WTC11 (cell line): Measurements from ENCODE around the gene AMOT. TPM values are rescaled to one million over a fixed set of nuclear protein-coding genes. Genes with fewer than 3 reads are reported as not detected.

Experiments used
- ATAC-seq: fragments of 200-7000 bp; cut with Tn5 transposase; 2 replicates; pipeline ENCODE4 v1.10.0; 2021; ENCODE audit warnings: mild to moderate bottlenecking, moderate library complexity
- CTCF ChIA-PET: fragments of 300-600 bp; sonication (Branson Sonifier 250); formaldehyde crosslinking; loops from one replicate; lab custom pipeline; 2021; ENCODE audit warnings: antibody characterized with exemption; lab: Charles Lee
- POLR2A ChIA-PET: fragments of 350-600 bp; sonication (Branson Sonifier 250); formaldehyde crosslinking; loops from one replicate; lab custom pipeline; 2021; ENCODE audit warnings: antibody characterized with exemption; lab: Charles Lee
- DNase-seq: peaks from one replicate; pipeline ENCODE4 v3.0.0; 2021; ENCODE audit warnings: low spot score
- H3K27ac Mint-ChIP-seq: 2 replicates; pipeline ENCODE4 v1.8.0; 2021; ENCODE audit warnings: mixed read lengths
- H3K27me3 Mint-ChIP-seq: 2 replicates; pipeline ENCODE4 v1.8.0; 2021; ENCODE audit warnings: low read depth, mild to moderate bottlenecking, moderate library complexity, mixed read lengths
- H3K36me3 Mint-ChIP-seq: 2 replicates; pipeline ENCODE4 v1.8.0; 2021; ENCODE audit warnings: mixed read lengths
- H3K4me1 Mint-ChIP-seq: 2 replicates; pipeline ENCODE4 v1.8.0; 2022; ENCODE audit warnings: mixed read lengths
- H3K4me3 Mint-ChIP-seq: 2 replicates; pipeline ENCODE4 v1.8.0; 2021; ENCODE audit warnings: mild to moderate bottlenecking, moderate library complexity, mixed read lengths
- H3K9me3 Mint-ChIP-seq: 2 replicates; pipeline ENCODE4 v1.8.0; 2021; ENCODE audit warnings: mixed read lengths
- HMGA2 ChIP-seq: fragments of 250-450 bp; sonication (Bioruptor Pico); IDR thresholded peaks from 2 replicates; pipeline ENCODE4 v1.4.0; 2021; ENCODE audit warnings: mild to moderate bottlenecking, moderate library complexity
- JAZF1 ChIP-seq: fragments of 250-450 bp; sonication (Bioruptor Pico); IDR thresholded peaks from 2 replicates; pipeline ENCODE4 v1.9.0; 2021; ENCODE audit warnings: moderate library complexity, mild to moderate bottlenecking, inconsistent platforms
- JUN ChIP-seq: sonication (generic); formaldehyde crosslinking; IDR thresholded peaks from 2 replicates; pipeline ENCODE4 v1.8.0; 2023; ENCODE audit warnings: mild to moderate bottlenecking, missing genetic modification reagents
- KAT7 ChIP-seq: sonication (generic); formaldehyde crosslinking; IDR thresholded peaks from 2 replicates; pipeline ENCODE4 v1.8.1; 2023; ENCODE audit warnings: missing genetic modification reagents, mild to moderate bottlenecking, borderline replicate concordance
- MAX ChIP-seq: sonication (generic); formaldehyde crosslinking; IDR thresholded peaks from 2 replicates; pipeline ENCODE4 v1.8.0; 2022; ENCODE audit warnings: mild to moderate bottlenecking, missing genetic modification reagents
- MXD4 ChIP-seq: fragments of 250-450 bp; sonication (Bioruptor Pico); IDR thresholded peaks from 2 replicates; pipeline ENCODE4 v1.8.0; 2021; ENCODE audit warnings: mild to moderate bottlenecking, moderate library complexity, borderline replicate concordance
- MYBL2 ChIP-seq: sonication (generic); formaldehyde crosslinking; IDR thresholded peaks from 2 replicates; pipeline ENCODE4 v1.8.1; 2023; ENCODE audit warnings: mild to moderate bottlenecking, moderate library complexity, missing genetic modification reagents
- NFATC4 ChIP-seq: fragments of 250-450 bp; sonication (Bioruptor Pico); IDR thresholded peaks from 2 replicates; pipeline ENCODE4 v1.9.0; 2021; ENCODE audit warnings: mild to moderate bottlenecking
- PRRX2 ChIP-seq: fragments of 250-450 bp; sonication (Bioruptor Pico); IDR thresholded peaks from 2 replicates; pipeline ENCODE4 v1.8.0; 2021; ENCODE audit warnings: mild to moderate bottlenecking
- RELA ChIP-seq: sonication (generic); formaldehyde crosslinking; IDR thresholded peaks from 2 replicates; pipeline ENCODE4 v1.8.1; 2022; ENCODE audit warnings: missing genetic modification reagents, mild to moderate bottlenecking, borderline replicate concordance
- SMAD3 ChIP-seq: sonication (generic); formaldehyde crosslinking; IDR thresholded peaks from 2 replicates; pipeline ENCODE4 v1.8.0; 2022; ENCODE audit warnings: missing genetic modification reagents, mild to moderate bottlenecking, borderline replicate concordance
- SOX15 ChIP-seq: fragments of 250-450 bp; sonication (Bioruptor Pico); IDR thresholded peaks from 2 replicates; pipeline ENCODE4 v1.9.0; 2021; ENCODE audit warnings: mild to moderate bottlenecking
- TP53 ChIP-seq: sonication (generic); formaldehyde crosslinking; IDR thresholded peaks from 2 replicates; pipeline ENCODE4 v1.8.1; 2023; ENCODE audit warnings: mild to moderate bottlenecking, missing genetic modification reagents
- ZNF281 ChIP-seq: sonication (generic); formaldehyde crosslinking; IDR thresholded peaks from 2 replicates; pipeline ENCODE4 v1.8.0; 2023; ENCODE audit warnings: mild to moderate bottlenecking, missing genetic modification reagents
- ZNF396 ChIP-seq: fragments of 250-450 bp; sonication (Bioruptor Pico); IDR thresholded peaks from 2 replicates; pipeline ENCODE4 v1.8.0; 2021; ENCODE audit warnings: mild to moderate bottlenecking, moderate library complexity, borderline replicate concordance
- total RNA-seq: library from RNA; stranded (reverse); gene quantifications from 3 replicates; pipeline ENCODE4 v1.2.3, GENCODE V29; 2021
- TF ChIP-seq, protein P1 (sequence below): sonication (generic); formaldehyde crosslinking; IDR thresholded peaks from 2 replicates; pipeline ENCODE4 v1.8.0; 2022; ENCODE audit warnings: mild to moderate bottlenecking, missing genetic modification reagents
- TF ChIP-seq, protein P2 (sequence below): sonication (generic); formaldehyde crosslinking; IDR thresholded peaks from 2 replicates; pipeline ENCODE4 v1.8.1; 2023; ENCODE audit warnings: mild to moderate bottlenecking, missing genetic modification reagents, moderate library complexity
- TF ChIP-seq, protein P3 (sequence below): sonication (generic); formaldehyde crosslinking; IDR thresholded peaks from 2 replicates; pipeline ENCODE4 v1.8.1; 2022; ENCODE audit warnings: mild to moderate bottlenecking, missing genetic modification reagents, moderate library complexity, borderline replicate concordance
- TF ChIP-seq, protein P4 (sequence below): sonication (generic); formaldehyde crosslinking; IDR thresholded peaks from 2 replicates; pipeline ENCODE4 v1.8.1; 2023; ENCODE audit warnings: mild to moderate bottlenecking, missing genetic modification reagents, borderline replicate concordance

The AMOT gene
- total RNA-seq, 1 experiment from 2014 or later = 7.2 TPM

DNA sequence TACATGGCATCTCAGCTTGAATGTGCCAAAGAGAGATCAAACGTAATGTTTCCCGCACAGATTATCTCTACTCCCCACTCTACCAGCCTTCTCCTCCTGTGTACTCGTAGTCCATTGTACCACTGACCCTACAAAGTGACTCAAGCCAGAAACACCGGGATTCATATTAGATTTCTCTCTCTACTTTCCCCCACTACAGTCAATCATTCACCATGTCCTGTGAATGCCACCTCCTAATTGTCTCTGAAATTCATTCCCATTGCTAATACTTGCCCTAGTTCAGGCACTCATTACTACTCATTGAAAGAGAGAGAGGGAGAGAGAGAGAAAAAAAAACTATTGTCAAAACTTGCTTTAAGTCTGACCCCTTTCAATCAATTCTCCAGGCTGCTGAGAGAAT is 82.7 kb downstream of the AMOT start (continued):
- TF ChIP-seq, protein P1, sequence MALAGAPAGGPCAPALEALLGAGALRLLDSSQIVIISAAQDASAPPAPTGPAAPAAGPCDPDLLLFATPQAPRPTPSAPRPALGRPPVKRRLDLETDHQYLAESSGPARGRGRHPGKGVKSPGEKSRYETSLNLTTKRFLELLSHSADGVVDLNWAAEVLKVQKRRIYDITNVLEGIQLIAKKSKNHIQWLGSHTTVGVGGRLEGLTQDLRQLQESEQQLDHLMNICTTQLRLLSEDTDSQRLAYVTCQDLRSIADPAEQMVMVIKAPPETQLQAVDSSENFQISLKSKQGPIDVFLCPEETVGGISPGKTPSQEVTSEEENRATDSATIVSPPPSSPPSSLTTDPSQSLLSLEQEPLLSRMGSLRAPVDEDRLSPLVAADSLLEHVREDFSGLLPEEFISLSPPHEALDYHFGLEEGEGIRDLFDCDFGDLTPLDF (CRISPR knock-in tag) = no peak
- TF ChIP-seq MYBL2 (CRISPR knock-in tag) (no peak), NFATC4 (CRISPR knock-in tag) (no peak), JUN (CRISPR knock-in tag) (no peak), RELA (CRISPR knock-in tag) (no peak), ZNF396 (CRISPR knock-in tag) (no peak), ZNF281 (CRISPR knock-in tag) (no peak), TP53 (CRISPR knock-in tag) (no peak), MAX (no peak)
- TF ChIP-seq, protein P2, sequence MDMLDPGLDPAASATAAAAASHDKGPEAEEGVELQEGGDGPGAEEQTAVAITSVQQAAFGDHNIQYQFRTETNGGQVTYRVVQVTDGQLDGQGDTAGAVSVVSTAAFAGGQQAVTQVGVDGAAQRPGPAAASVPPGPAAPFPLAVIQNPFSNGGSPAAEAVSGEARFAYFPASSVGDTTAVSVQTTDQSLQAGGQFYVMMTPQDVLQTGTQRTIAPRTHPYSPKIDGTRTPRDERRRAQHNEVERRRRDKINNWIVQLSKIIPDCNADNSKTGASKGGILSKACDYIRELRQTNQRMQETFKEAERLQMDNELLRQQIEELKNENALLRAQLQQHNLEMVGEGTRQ (CRISPR knock-in tag) = no peak

DNA sequence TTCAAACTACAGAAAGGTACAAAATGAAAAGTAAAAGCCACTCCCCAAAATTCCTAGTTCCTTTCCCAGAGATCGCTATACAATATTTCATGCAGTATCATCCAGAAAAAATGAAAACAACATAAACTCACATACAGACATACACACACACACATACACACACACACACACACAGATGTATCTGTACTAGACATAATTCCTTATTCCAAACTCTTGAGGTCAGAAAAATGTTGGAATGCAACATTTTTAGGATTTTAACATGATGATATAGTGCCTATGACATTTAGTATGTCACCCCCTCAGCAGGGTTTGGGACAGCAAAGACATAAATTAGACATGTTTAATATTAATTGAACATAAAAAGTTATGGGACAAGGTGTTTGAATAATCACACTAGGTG is 87.5 kb downstream of the AMOT start:
- ChIA-PET POLR2A (no interaction called here), CTCF (no interaction called here)
- Mint-ChIP-seq H3K4me1 (no peaks in the 10 kb centered on the region), H3K4me3 (no peak overlapping the region), H3K27ac (no peak overlapping the region), H3K9me3 (no peaks in the 10 kb centered on the region; the same call in 1 of the 2 replicates), H3K36me3 (no peaks in the 10 kb centered on the region), H3K27me3 (no peaks in the 10 kb centered on the region)
- ATAC-seq = no peak
- TF ChIP-seq, protein P3, sequence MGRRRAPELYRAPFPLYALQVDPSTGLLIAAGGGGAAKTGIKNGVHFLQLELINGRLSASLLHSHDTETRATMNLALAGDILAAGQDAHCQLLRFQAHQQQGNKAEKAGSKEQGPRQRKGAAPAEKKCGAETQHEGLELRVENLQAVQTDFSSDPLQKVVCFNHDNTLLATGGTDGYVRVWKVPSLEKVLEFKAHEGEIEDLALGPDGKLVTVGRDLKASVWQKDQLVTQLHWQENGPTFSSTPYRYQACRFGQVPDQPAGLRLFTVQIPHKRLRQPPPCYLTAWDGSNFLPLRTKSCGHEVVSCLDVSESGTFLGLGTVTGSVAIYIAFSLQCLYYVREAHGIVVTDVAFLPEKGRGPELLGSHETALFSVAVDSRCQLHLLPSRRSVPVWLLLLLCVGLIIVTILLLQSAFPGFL = no peak
- TF ChIP-seq JAZF1 (CRISPR knock-in tag) (no peak), SOX15 (CRISPR knock-in tag) (no peak), MXD4 (no peak), PRRX2 (CRISPR knock-in tag) (no peak), HMGA2 (CRISPR knock-in tag) (no peak), SMAD3 (no peak), KAT7 (CRISPR knock-in tag) (no peak), MAX (no peak)
- TF ChIP-seq, protein P4, sequence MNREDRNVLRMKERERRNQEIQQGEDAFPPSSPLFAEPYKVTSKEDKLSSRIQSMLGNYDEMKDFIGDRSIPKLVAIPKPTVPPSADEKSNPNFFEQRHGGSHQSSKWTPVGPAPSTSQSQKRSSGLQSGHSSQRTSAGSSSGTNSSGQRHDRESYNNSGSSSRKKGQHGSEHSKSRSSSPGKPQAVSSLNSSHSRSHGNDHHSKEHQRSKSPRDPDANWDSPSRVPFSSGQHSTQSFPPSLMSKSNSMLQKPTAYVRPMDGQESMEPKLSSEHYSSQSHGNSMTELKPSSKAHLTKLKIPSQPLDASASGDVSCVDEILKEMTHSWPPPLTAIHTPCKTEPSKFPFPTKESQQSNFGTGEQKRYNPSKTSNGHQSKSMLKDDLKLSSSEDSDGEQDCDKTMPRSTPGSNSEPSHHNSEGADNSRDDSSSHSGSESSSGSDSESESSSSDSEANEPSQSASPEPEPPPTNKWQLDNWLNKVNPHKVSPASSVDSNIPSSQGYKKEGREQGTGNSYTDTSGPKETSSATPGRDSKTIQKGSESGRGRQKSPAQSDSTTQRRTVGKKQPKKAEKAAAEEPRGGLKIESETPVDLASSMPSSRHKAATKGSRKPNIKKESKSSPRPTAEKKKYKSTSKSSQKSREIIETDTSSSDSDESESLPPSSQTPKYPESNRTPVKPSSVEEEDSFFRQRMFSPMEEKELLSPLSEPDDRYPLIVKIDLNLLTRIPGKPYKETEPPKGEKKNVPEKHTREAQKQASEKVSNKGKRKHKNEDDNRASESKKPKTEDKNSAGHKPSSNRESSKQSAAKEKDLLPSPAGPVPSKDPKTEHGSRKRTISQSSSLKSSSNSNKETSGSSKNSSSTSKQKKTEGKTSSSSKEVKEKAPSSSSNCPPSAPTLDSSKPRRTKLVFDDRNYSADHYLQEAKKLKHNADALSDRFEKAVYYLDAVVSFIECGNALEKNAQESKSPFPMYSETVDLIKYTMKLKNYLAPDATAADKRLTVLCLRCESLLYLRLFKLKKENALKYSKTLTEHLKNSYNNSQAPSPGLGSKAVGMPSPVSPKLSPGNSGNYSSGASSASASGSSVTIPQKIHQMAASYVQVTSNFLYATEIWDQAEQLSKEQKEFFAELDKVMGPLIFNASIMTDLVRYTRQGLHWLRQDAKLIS = no peak
- DNase-seq = no peak
